AG10803 (cell line): ENCODE data around the gene CTNND2.

ENCODE experiments used
- DNase-seq: peaks from one replicate; pipeline ENCODE4 v3.0.0; 2010; ENCODE audit warnings: low read depth
- H3K4me3 ChIP-seq: 2 replicates; pipeline ENCODE4 v1.5.1; 2011; ENCODE audit warnings: mild to moderate bottlenecking, low read length, control low read depth
- CTCF ChIP-seq: conservative IDR thresholded peaks from 2 replicates; pipeline ENCODE4 v1.5.1; 2011; ENCODE audit warnings: mild to moderate bottlenecking, low read length, control low read depth, inconsistent platforms

Gene CTNND2

GRCh38 chr5:11468334-11469039, 435.8 kb downstream of the CTNND2 start:
- DNase-seq = no peak
- no peak for TF ChIP-seq CTCF
- no peak overlapping the region for H3K4me3 ChIP-seq

- H3K4me3 ChIP-seq = no peak overlapping the region
- no peak for TF ChIP-seq CTCF
- DNase-seq = no peak
Observed at GRCh38 chr5:11467588-11467987, 436.7 kb downstream of the CTNND2 start.

- no peak for DNase-seq
- TF ChIP-seq CTCF = no peak
- H3K4me3 ChIP-seq = no peak overlapping the region
Observed at GRCh38 chr5:11459716-11460115, 444.5 kb downstream of the CTNND2 start.

GRCh38 chr5:11455505-11455904, 448.7 kb downstream of the CTNND2 start:
- no peak overlapping the region for H3K4me3 ChIP-seq
- TF ChIP-seq CTCF = no peak
- DNase-seq = no peak

GRCh38 chr5:11452852-11453251, 451.4 kb downstream of the CTNND2 start:
- TF ChIP-seq CTCF = no peak
- DNase-seq = no peak
- no peak overlapping the region for H3K4me3 ChIP-seq

- H3K4me3 ChIP-seq = no peak overlapping the region
- TF ChIP-seq CTCF = no peak
- DNase-seq = no peak
Observed at GRCh38 chr5:11449966-11450365, 454.3 kb downstream of the CTNND2 start.

GRCh38 chr5:11449217-11449616, 455.0 kb downstream of the CTNND2 start:
- no peak for DNase-seq
- no peak overlapping the region for H3K4me3 ChIP-seq
- TF ChIP-seq CTCF = no peak
